Measurements from ENCODE around the gene FGFR3.

The FGFR3 gene

GRCh38 chr4:1803523-1804423 is 10.7 kb downstream of the FGFR3 start:
- no peak for DNase-seq

GRCh38 chr4:1804638-1805492 is 11.8 kb downstream of the FGFR3 start:
- DNase-seq = no peak

- DNase-seq = no peak
Measured at GRCh38 chr4:1805493-1806222, 12.6 kb downstream of the FGFR3 start.

- DNase-seq = no peak
Measured at GRCh38 chr4:1806223-1806564, 13.1 kb downstream of the FGFR3 start.

GRCh38 chr4:1806596-1807331 is 13.7 kb downstream of the FGFR3 start:
- no peak for DNase-seq

- DNase-seq = no peak
Measured at GRCh38 chr4:1807332-1807777, 14.3 kb downstream of the FGFR3 start.

GRCh38 chr4:1808396-1808795 is 15.3 kb downstream of the FGFR3 start:
- DNase-seq = no peak

GRCh38 chr4:1808851-1809753 is 16.0 kb downstream of the FGFR3 start:
- no peak for DNase-seq

- peak in 1 of 2 experiments; percentile 56 for DNase-seq
Measured at GRCh38 chr4:1809754-1810502, 16.8 kb downstream of the FGFR3 start.

GRCh38 chr4:1810765-1811164 is 17.7 kb downstream of the FGFR3 start:
- DNase-seq = no peak

GRCh38 chr4:1812720-1813119 is 19.6 kb downstream of the FGFR3 start:
- DNase-seq = no peak

- no peak for DNase-seq
Measured at GRCh38 chr4:1813231-1813630, 20.1 kb downstream of the FGFR3 start.

- DNase-seq = no peak
Measured at GRCh38 chr4:1813915-1814314, 20.8 kb downstream of the FGFR3 start.

- DNase-seq = no peak
Measured at GRCh38 chr4:1814453-1814852, 21.4 kb downstream of the FGFR3 start.

- no peak for DNase-seq
Measured at GRCh38 chr4:1815096-1815996, 22.3 kb downstream of the FGFR3 start.

- DNase-seq = no peak
Measured at GRCh38 chr4:1815997-1816860, 23.1 kb downstream of the FGFR3 start.

GRCh38 chr4:1819284-1819683 is 26.2 kb downstream of the FGFR3 start:
- no peak for DNase-seq

GRCh38 chr4:1819816-1820215 is 26.7 kb downstream of the FGFR3 start:
- DNase-seq = no peak
